ENCODE measurements around the gene BRINP1.
"Not testable (repeated sequence)": the region's sequence is repeated elsewhere in the genome, so short reads cannot be mapped to it uniquely, and the experiment has no call there.

BRINP1 gene

DNA sequence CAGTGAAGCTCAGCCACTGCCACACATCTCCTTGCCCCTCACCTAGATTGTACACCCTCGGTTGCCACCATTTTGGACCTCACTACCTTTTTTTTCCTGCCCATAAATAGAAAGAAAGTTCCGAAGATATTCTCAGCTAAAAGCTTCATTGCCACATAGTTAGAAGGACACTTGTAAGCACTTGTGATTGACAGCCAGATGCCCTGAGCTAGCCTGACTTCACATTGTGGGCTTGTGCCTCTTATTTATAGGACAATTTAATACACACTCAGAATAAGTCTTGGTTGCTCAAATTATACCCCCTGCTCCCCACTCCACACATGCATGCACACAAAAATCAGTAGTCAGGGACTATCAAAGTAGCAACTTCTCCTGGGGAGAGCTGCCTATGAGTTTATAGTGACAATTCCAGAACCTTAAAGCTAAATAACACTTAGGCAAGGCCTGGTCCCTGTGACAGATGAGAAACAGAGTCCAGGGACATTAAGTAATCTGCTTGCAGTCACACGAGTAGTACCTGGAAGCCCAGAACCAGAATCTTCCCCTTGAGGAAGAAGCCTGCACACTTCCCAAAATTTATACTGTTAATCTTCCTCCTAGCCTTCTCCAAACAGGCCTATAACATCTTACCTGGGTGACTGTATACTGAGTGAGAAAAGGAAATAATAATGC, 184.8 kb downstream of the BRINP1 start:
- DNase-seq, result no peak

DNA sequence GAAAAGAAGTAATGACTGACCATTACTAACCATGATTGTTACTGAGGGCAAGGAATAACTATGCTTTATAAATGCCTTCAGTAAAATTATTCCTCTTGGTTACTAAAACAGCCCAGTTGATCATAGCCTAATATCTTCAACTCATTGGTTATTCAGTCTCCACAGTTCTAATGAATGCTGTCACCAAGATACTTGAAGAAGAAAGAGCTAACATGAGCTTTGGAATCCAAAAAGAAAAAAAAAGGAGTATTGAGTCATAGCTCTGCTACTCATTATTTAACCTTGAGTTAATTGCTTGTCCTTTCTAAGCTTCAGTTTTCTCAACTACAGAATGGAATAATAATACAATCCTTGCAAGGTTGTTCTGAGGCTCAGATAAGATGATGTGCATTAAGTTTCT, 187.7 kb downstream of the BRINP1 start:
- DNase-seq, result no peak

DNA sequence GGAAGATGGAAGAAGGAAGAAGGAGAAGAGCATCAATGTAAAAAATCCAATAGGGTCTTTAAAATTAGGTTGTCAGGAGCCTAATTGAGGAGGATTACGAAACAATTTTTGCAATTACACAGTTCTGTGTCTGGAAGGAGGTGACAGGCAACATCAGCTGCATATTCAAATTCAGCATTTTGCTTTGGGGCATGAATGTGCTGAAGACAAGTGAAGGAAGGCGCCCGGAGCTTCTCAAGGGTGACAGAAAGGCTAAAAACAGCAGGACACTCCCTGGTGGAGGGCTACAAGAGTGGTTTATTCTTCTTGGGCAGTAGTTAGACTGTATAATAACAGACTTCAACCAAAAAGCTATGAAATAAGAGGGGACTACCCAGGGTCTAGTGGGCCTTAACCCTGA, 188.3 kb downstream of the BRINP1 start:
- DNase-seq, result no peak

DNA sequence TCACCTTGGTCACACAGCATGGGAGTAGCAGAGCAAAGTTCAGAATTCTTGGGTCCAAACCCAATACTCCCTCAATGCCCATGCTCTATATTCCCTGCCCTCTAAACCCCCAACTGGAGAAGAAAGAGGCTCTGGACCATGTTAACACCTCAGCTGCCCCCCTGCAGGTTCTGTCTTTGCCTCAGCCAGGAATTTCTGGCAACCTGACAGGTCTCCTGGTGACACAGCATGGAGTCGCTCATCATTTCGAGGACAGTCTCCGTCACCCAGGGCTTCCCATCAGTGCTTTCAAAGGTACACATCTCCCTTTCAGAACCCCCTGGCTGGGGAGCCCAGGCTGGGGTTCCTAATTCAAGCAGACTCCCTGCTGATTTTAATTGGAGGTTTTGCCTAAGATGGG, 189.5 kb downstream of the BRINP1 start:
- no peak for DNase-seq

DNA sequence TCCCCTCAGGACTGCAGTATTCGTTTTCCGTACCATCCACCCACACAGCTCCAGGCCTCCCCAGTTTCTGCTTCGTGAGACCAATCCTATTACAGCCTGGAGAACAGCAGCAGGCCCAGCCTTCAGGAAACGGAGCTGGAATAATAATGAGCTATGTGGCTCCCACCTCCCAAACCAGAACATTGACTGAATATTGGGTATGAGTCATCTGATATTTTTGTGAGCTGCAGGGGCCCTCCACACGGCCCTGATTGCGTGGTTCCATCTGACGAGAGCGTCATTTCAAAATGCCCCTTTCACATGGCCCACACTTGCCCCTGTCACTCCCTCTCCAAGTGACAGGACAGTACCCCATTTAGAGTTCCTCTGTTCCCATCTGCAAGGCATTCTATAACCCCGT, 192.0 kb downstream of the BRINP1 start:
- DNase-seq, result no peak

DNA sequence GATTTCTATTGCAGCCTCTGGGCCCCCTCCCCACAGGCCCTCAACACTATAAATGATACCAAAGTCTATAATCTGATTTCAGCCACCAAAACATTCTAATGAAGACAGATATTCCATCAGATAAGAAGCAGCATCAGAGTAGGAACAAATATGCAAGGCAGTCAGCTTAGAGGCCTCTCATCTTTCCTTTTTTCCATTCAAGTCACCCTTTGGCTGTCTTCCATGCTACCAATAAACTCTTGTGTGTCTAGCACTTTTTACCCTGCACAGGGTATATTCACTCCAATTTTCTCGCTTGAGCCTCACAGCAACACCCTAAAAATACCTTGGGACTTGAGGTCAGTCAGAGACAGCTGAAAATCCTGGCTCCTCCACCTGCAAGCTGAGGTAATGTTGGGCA, 193.7 kb downstream of the BRINP1 start:
- DNase-seq, result no peak

DNA sequence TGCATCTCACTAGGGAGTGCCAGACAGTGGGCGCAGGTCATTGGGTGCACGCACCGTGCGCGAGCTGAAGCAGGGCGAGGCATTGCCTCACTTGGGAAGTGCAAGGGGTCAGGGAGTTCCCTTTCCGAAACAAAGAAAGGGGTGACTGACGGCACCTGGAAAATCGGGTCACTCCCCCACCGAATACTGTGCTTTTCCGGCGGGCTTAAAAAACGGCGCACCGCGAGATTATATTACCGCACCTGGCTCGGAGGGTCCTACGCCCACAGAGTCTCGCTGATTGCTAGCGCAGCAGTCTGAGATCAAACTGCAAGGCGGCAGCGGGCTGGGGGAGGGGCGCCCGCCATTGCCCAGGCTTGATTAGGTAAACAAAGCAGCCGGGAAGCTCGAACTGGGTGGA, 200.0 kb downstream of the BRINP1 start:
- DNase-seq, result not testable (repeated sequence)

DNA sequence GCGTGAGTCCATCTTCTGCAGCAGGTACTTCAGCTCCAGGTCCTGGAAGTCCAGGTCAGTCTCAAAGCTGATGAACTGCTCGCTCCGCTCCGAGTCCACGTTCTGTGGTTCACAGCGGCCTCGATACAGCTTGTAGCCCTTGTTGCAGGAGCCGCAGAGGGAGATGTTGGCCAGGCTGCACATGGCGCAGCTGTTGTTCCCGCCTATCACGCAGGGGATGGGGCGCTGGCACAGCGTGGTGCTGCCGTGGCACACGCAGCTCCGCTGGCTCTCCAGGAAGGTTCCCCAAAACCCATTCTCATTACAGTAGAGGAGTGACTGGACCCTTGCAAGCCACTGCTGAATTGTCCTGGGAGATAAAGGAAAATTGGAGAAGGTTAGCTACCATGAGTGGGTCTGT, 201.4 kb downstream of the BRINP1 start:
- no peak for DNase-seq

DNA sequence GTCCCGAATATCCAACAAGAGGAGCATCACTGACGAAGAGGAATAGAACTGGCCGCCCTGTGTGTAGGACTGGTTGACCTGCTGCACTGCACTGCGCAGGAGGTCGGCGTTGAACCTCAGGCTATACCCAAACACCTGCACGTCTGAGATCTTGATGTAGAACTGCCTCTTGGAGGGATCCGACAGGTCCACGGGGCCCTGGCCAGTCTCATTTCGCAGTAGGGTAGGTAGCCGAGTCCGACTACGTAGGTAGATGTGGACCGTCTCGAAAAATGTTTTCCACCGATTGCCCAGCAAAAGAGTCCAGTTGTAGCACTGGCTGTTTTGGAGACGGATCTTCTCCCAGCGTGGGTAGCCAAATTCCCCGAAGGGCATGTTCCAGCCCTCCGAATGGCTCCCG, 202.0 kb downstream of the BRINP1 start:
- no peak for DNase-seq

DNA sequence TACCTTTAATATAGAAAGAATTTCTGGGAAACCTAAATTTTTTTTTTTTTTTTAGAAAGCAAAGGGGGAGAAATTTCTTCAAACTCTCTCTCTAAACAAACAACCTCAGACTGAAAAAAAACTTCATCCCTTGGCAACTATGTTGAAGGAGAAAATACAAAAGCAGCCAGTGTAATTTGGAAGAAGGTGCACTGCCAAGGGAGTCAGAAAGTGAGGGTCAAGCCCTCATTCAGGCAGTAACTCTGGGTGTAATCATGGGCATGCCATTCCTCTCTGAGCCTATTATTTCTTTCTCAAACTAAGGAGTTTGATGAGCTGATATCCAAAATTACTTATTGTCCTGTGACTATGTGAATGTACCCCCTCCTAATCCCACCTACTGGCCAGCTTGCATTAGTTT, 203.1 kb downstream of the BRINP1 start:
- DNase-seq, result no peak

DNA sequence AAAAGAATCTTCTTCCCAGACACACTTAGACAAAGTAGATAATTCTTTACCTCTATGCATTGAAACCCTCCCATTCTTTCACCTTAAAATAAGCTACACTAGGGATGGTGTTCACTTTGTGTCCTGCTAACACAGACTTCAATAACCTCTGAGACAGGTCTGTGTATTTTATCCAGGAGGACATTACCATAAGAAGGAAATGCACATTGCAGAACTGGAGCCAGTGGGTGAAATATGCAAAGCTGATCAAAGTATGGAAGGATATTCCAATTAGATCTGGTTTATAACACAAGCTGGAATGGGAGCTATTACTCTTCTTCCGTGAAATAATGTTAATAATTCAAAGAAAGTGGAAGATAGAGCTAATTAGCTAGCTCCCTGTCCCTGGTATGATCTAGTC, 204.1 kb downstream of the BRINP1 start:
- no peak for DNase-seq

DNA sequence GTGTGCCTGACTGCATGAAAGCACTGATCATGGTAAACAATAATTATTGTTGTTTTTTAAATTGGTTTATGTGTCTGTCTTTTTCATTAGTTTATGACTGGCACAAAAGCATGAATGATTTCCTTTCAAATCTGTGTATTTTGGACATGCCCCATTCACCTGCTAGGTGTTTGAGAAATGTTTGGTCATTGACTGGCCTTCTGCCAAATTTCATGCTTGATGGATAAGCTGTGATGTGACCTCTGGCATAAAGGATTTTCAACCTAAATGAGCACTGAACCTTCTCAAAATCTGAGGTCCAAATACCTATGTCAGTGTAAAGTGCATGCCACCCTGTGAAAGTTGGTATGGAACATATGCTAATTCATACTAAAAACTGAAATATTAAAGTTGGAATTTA, 204.5 kb downstream of the BRINP1 start:
- no peak for DNase-seq

DNA sequence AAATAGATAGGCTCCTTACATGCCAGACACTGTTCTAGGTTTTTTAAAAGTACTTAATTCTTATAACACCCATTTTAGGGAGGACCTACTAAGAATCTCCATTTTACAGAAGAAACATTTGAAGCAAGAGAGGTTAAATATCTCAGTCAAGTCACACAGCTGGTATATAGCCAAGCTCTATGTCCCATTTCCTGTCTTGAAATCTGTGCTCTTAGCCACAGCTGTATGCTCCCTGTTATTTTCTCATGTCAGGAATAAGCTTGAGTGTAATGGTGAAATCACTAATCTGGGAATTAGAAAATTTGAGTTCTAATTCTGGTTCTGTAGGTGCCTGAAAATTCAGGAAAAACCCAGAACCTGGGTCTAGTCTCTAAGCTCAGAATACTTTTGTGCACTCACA, 208.7 kb downstream of the BRINP1 start:
- DNase-seq, result no peak

DNA sequence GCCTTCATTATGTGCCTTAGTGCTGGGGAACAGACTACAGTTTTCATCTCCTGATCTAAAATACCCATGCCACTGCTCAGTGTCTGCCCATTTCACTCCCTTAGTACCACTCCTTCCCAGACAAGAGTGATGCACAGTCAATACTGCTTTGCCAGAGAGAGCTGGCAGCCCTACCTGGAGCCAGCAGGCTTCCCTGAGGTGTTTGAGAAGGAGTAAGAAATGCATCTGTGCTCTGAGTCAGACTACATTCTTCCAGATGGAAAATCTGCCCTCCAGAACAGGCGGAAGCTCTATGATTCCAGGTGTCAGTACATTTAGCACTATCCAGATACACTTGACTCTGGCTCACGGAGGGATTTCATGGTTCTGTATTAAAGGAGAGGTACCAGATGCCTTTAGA, 209.8 kb downstream of the BRINP1 start:
- no peak for DNase-seq

DNA sequence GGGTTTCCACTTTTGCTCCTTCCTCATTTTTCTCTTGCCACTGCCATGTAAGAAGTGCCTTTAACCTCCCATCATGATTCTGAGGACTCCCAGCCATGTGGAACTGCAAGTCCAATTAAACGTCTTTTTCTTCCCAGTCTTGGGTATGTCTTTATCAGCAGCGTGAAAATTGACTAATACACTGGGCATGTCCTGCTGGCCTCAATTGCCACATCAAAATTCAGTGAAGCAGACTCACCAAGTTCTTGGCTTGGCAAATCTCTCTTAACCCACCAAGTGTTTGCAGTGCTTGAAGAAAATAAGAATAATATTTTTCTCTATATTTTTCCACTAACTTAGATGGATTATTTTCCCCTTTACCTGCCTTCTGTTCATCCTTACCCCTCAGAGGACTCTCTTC, 212.0 kb downstream of the BRINP1 start:
- DNase-seq, result no peak

DNA sequence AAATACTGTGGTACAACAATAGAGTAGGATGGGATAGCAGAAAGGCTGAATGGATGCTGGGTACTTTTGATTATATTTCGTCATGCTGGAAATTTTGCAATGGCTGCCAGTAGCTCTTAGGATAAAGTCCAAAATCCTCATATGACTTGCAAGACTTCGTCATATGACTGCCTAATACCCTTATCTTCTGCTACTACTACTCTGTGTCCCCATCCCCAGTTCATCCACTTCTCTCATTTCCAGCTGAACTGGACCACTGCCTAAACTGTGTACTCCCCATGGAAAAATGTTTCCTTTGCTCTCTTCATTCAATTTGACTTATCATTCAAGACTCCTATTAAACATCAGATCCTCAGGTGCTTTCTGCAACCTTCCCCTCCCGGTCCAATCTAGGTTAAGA, 212.9 kb downstream of the BRINP1 start:
- DNase-seq, result no peak

DNA sequence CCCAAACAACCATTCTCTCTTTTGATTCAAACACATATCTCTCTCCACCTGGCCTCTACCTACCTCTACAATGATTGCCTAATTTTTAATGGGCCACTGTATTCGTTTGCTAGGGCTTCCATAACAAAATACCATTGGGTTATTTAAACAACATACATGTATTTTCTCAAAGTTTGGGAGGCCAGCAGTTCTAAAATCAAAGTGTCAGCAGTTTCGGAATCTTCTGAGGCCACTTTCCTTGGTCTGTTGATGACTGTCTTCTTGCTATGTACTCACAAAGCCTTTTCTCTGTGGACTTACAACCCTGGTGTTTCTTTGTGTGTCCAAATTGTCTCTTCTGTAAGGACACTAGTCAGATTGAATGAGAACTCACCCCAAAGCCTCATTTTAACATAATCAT, 214.7 kb downstream of the BRINP1 start:
- no peak for DNase-seq

DNA sequence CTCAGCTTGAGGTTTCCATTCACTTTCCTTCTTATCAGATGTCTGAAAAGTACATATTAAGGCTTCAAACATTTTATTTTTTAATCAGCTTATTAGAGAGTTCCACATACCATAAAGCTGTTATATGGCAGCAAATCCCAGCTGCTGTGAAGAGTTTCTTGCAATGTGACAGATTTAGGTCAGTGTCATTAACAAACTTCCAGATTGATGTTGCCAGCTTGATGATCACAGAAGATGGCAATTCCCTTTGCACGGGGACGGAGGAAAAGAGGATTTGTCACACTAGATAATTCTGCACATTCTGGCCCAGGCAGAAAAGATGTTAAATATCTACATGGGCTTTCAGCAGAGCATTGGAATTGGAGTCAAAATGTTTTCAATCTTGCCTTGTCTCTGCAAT, 215.8 kb downstream of the BRINP1 start:
- no peak for DNase-seq

DNA sequence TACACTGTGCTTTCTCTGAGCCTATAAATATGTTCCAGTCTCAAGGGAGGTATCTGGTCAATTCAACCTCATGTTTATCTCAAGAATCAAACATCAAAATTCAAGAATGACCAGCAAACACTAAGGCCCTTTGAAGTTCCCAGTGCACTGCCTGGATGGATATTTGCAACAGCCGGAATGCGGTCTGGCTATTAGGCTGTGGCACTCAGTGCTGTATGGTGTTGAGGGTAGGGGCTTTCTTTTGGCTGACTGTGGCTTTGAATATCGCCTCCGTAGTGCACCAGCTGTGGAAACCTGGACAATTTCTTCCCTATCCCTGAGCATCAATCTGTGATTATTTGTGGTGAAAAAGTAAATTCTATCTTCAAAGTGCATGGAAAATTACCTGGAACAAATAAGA, 220.4 kb downstream of the BRINP1 start:
- DNase-seq, result no peak

DNA sequence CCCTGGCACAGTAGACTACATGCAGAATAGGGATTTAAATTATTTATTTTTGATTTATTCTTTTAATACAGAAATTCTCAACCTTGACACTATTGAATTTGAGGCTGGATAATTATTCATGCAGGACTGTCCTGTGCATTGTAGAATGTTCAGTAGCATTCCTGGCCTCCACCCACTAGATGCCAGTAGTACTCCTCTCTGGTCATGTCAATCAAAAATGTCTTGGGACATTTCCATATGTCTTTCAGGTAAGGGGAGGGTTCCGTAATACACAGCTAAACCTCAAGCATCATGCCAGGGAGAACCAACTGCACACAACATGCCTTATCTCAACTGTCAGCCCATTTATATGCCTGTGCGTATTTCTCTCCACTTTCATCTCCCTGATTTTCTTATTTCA, 231.8 kb downstream of the BRINP1 start:
- DNase-seq, result no peak

DNA sequence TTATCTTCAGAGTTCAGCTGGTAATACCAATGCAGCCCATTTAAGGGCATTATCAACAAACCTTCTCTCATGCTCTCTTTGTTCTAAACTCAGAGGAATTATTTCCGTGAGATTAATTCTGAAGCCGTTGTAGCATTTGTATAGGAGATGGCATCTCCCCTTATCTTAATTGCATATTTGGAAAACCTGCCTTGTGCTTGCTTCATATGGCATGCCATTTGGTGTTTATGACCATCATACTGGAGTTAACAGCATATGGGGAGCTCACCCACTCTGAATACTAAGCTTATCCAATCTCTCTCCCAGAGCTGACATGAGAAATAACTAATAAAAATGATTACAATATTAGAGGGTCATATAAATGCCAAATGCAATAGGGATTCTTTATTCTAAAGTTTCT, 243.2 kb downstream of the BRINP1 start:
- no peak for DNase-seq

DNA sequence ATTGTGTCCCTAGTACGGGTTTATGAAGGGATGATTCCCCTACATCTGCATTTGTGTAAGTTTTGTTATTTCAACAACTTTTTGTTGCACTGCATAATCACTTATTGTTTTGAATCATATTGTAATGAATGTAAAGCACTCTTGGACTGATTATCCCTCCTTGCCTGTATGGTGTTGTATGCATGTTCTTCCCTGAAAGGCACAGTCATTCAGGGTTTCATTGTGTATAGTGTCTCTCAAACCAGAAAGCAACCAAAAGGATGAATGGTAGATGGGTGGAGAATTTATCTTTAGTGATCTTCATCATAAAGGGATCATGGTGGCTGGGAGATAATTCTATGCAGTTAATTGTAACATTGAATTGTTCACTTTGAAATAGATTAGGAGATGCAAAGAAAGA, 247.3 kb downstream of the BRINP1 start:
- no peak for DNase-seq

DNA sequence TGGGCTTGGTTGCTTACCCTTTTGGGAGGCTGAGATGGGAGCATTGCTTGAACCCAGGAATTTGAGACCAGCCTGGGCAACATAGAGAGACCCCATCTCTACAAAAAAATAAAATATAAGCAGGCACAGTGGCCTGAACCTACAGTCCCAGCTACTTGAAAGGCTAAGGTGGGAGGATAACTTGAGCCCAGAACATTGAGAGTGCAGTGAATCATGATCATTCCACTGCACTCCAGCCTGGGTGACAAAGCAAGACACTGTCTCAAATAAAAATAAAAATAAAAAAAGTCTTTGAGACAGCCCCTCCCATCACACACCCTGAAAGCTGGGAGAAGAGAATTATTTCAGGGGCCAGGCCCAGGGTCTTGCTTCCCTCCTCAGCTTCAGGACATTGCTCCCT, 251.8 kb downstream of the BRINP1 start:
- DNase-seq, result no peak

All from stimulated activated naive CD4-positive, alpha-beta T cell (primary cell).